ENCODE results near the gene STIM2.

DNA sequence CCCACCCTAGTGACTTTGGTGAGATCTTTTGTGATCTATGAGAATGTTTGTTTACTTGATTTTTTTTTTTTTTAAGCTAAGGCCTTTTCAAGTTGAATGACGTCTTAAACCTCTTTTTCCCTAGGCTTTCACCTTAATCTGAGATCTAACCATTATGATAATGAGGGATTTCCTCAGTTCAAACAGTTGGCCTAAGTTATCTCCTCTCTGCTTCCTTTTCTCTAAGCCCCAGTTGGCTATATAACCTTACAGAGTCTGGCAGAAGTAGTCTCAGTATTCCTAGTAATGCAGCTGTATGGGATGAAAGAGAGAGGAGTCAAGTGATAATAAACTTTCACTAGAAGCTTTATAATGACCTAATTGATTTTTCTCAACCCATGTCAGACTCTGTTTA is 99.0 kb downstream of the STIM2 start:
- TF ChIP-seq, protein P1, sequence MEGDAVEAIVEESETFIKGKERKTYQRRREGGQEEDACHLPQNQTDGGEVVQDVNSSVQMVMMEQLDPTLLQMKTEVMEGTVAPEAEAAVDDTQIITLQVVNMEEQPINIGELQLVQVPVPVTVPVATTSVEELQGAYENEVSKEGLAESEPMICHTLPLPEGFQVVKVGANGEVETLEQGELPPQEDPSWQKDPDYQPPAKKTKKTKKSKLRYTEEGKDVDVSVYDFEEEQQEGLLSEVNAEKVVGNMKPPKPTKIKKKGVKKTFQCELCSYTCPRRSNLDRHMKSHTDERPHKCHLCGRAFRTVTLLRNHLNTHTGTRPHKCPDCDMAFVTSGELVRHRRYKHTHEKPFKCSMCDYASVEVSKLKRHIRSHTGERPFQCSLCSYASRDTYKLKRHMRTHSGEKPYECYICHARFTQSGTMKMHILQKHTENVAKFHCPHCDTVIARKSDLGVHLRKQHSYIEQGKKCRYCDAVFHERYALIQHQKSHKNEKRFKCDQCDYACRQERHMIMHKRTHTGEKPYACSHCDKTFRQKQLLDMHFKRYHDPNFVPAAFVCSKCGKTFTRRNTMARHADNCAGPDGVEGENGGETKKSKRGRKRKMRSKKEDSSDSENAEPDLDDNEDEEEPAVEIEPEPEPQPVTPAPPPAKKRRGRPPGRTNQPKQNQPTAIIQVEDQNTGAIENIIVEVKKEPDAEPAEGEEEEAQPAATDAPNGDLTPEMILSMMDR (IDR thresholded peaks at IDR 0.05; ENCODE audit: borderline replicate concordance, extremely low read depth, low read length, poor library complexity, severe bottlenecking): no peak
- TF ChIP-seq EZH2 (IDR thresholded peaks at IDR 0.05; ENCODE audit: borderline replicate concordance, low read depth, low read length, severe bottlenecking): no peak

Data from DND-41 (cell line).